Aorta (tissue), 5 donors: ENCODE results near the gene CDK15. TPM values are rescaled to one million over a fixed set of nuclear protein-coding genes. Genes with fewer than 3 reads are reported as not detected.
A peak's percentile ranks its signal among the peaks of the same experiment; 100 is the strongest.
"Not testable (repeated sequence)": the region's sequence is repeated elsewhere in the genome, so short reads cannot be mapped to it uniquely, and the experiment has no call there.

Source experiments
- ATAC-seq: fragments of 200-7000 bp; cut with Tn5 transposase; one replicate; pipeline ENCODE4 v1.9.1; 2022; ENCODE audit warnings: moderate library complexity; ENCODE audit not compliant: low FRiP score
- DNase-seq, 2 donors: peaks; one replicate each; pipeline ENCODE4 v3.0.0-alpha.2; 2020
- H3K27ac ChIP-seq, 2 donors: one replicate each; pipeline ENCODE4 v1.5.1; 2013; ENCODE audit warnings: low read length in 2 of 2, mild to moderate bottlenecking in 2 of 2, moderate library complexity in 2 of 2, control low read depth in 1 of 2, inconsistent platforms in 1 of 2, low read depth in 1 of 2
- H3K27me3 ChIP-seq, 2 donors: one replicate each; pipeline ENCODE4 v1.6.1; 2013; ENCODE audit warnings: control low read depth in 1 of 2, low read length in 1 of 2, mild to moderate bottlenecking in 1 of 2, moderate library complexity in 1 of 2; ENCODE audit not compliant: insufficient read depth in 2 of 2, control insufficient read depth in 1 of 2
- H3K36me3 ChIP-seq, 2 donors: one replicate each; pipeline ENCODE4 v1.6.1; 2013; ENCODE audit warnings: control low read depth in 1 of 2, low read length in 1 of 2, mild to moderate bottlenecking in 1 of 2; ENCODE audit not compliant: insufficient read depth in 2 of 2, control insufficient read depth in 1 of 2
- H3K4me1 ChIP-seq, 2 donors: one replicate each; pipeline ENCODE4 v1.6.1; 2013; ENCODE audit warnings: low read length in 2 of 2, control low read depth in 1 of 2, mild to moderate bottlenecking in 1 of 2, moderate library complexity in 1 of 2; ENCODE audit not compliant: insufficient read depth in 2 of 2, control insufficient read depth in 1 of 2
- H3K4me3 ChIP-seq, 2 donors: one replicate each; pipeline ENCODE4 v1.5.1; 2013; ENCODE audit warnings: low read length in 2 of 2, control low read depth in 1 of 2, mild to moderate bottlenecking in 1 of 2
- H3K9me3 ChIP-seq: one replicate; pipeline ENCODE4 v1.6.1; 2013; ENCODE audit warnings: mild to moderate bottlenecking, low read length; ENCODE audit not compliant: control insufficient read depth
- WGBS, 2 donors: extraction: QIAGEN DNeasy Blood & Tissue Kit; methylation state at CpG; one replicate each; pipeline ENCODE4 v1.1.7; 2013; 5-methylcytosine and 5-hydroxymethylcytosine counted together
- intact Hi-C, 2 donors: fragments of 100-400 bp; cut with DNase I; formaldehyde crosslinking; loops; one replicate each; pipeline versions ENCODE4 v1.14.2 to v1.15.0; 2022
- long read RNA-seq, 2 donors: library from polyadenylated mRNA; unstranded; transcript quantifications; one replicate each; pipeline ENCODE4 v2.0.0, GENCODE V29; 2020 to 2021
- polyA plus RNA-seq, 2 donors: library from polyadenylated mRNA; stranded (reverse); fragments of 200-250 nt; gene quantifications; one replicate each; pipeline ENCODE4 v1.2.3, GENCODE V29; 2013
- total RNA-seq, 2 donors: library from RNA; stranded (reverse); fragmentation: NEBNext Ultra II Directional; extraction: Animal tissue kit (Norgen Biotek cat#: 25700); gene quantifications; one replicate each; pipeline ENCODE4 v1.2.1, GENCODE V29; 2021
- donor health status: healthy with polysubstance abuse.
- donor health status: Bipolar disorder and iron deficiency.
- donor health status: DM: no; HTN: no; CAD: no.
- donor health status: DM: no; HTN: no; CAD: no.
- donor health status: DM: yes; HTN: yes; CAD: no.

Gene CDK15
- total RNA-seq (1 to 10 TPM; 3.9 to 7.7 TPM), polyA plus RNA-seq (1 to 10 TPM in 1 of 2 donors, under 1 TPM in 1; 0.56 to 3.0 TPM)
- long read RNA-seq, donor 1, partial matches to known transcripts: 1 of 11 reads
- long read RNA-seq, donor 1, other reads (novel, unspliced or antisense): 9 of 11 reads
- long read RNA-seq, donor 2, partial matches to known transcripts: 0 of 1 reads
- long read RNA-seq, donor 2, other reads (novel, unspliced or antisense): 1 of 1 reads

GRCh38 chr2:201806442-201807170 lies at the start of gene CDK15:
Gene CDK15 (plus strand): TSS chr2:201806537. CDS start chr2:201806665, 128 bp downstream.
- intact Hi-C loops: no loop called here
- H3K27ac ChIP-seq: peak within 1 kb of the TSS; percentile 90
- no peaks in the 10 kb centered on the region for H3K27me3 ChIP-seq
- peak; percentile 56 for ATAC-seq
- H3K9me3 ChIP-seq: no peaks in the 10 kb centered on the region
- 32% methylated on average over 10 of the region's 10 CpGs for WGBS, 2 donors
- peaks cover 2 to 5% of the 10 kb centered on the region in 2 donors for H3K4me1 ChIP-seq
- no peak for DNase-seq
- no peaks in the 10 kb centered on the region for H3K36me3 ChIP-seq
- no peak within 1 kb of the TSS for H3K4me3 ChIP-seq

GRCh38 chr2:201758234-201758633 lies 48.1 kb upstream of the CDK15 start:
- 0% methylated on average over 1 of the region's 1 CpG for WGBS, 2 donors
- intact Hi-C loops: no loop called here
- DNase-seq (no peak), ATAC-seq (no peak)
- Histone ChIP-seq H3K4me3 (no peak overlapping the region), H3K27ac (no peak overlapping the region), H3K27me3 (no peaks in the 10 kb centered on the region), H3K4me1 (no peaks in the 10 kb centered on the region), H3K36me3 (peaks cover 0 to 14% of the 10 kb centered on the region in 2 donors), H3K9me3 (no peaks in the 10 kb centered on the region)

GRCh38 chr2:201758873-201759272 lies 47.5 kb upstream of the CDK15 start:
- WGBS, 2 donors: 87 to 89% methylated on average over 3 of the region's 3 CpGs
- no peak overlapping the region for H3K4me3 ChIP-seq
- DNase-seq (no peak), ATAC-seq (no peak)
- no peak overlapping the region for H3K27ac ChIP-seq
- H3K27me3 ChIP-seq: no peaks in the 10 kb centered on the region
- intact Hi-C loops: no loop called here
- H3K4me1 ChIP-seq: no peaks in the 10 kb centered on the region
- peaks cover 0 to 14% of the 10 kb centered on the region in 2 donors for H3K36me3 ChIP-seq
- H3K9me3 ChIP-seq: no peaks in the 10 kb centered on the region

- no peaks in the 10 kb centered on the region for H3K27me3 ChIP-seq
- no peaks in the 10 kb centered on the region for H3K4me1 ChIP-seq
- DNase-seq (no peak), ATAC-seq (no peak)
- intact Hi-C loops: no loop called here
- H3K36me3 ChIP-seq: peaks cover 0 to 14% of the 10 kb centered on the region in 2 donors
- no peaks in the 10 kb centered on the region for H3K9me3 ChIP-seq
- H3K4me3 ChIP-seq: no peak overlapping the region
- H3K27ac ChIP-seq: no peak overlapping the region
- 96 to 98% methylated on average over 1 of the region's 1 CpG for WGBS, 2 donors
Measured at GRCh38 chr2:201759567-201759966, 46.8 kb upstream of the CDK15 start.

GRCh38 chr2:201761101-201761500 lies 45.2 kb upstream of the CDK15 start:
- no peak overlapping the region for H3K27ac ChIP-seq

GRCh38 chr2:201764469-201764868 lies 41.9 kb upstream of the CDK15 start:
- H3K27me3 ChIP-seq, H3K4me1 ChIP-seq, H3K9me3 ChIP-seq, H3K36me3 ChIP-seq, intact Hi-C loops, DNase-seq, ATAC-seq, H3K4me3 ChIP-seq, H3K27ac ChIP-seq: not testable (repeated sequence)
- WGBS, 2 donors: 96% methylated on average over 7 of the region's 7 CpGs

More at GRCh38 chr2:201761101-201761500, 45.2 kb upstream of the CDK15 start:
- ATAC-seq (no peak), DNase-seq (no peak)
- Histone ChIP-seq H3K9me3 (no peaks in the 10 kb centered on the region), H3K27me3 (no peaks in the 10 kb centered on the region), H3K36me3 (peaks cover 0 to 15% of the 10 kb centered on the region in 2 donors), H3K4me3 (no peak overlapping the region), H3K4me1 (no peaks in the 10 kb centered on the region)
- 90 to 94% methylated on average over 4 of the region's 4 CpGs for WGBS, 2 donors
- intact Hi-C loops: no loop called here

GRCh38 chr2:201765799-201766198 lies 40.5 kb upstream of the CDK15 start:
- Histone ChIP-seq H3K9me3 (no peaks in the 10 kb centered on the region), H3K27me3 (no peaks in the 10 kb centered on the region), H3K4me3 (no peak overlapping the region), H3K27ac (no peak overlapping the region), H3K4me1 (no peaks in the 10 kb centered on the region), H3K36me3 (peaks cover 0 to 9% of the 10 kb centered on the region in 2 donors)
- intact Hi-C loops: no loop called here
- ATAC-seq (no peak), DNase-seq (no peak)

GRCh38 chr2:201768918-201769317 lies 37.4 kb upstream of the CDK15 start:
- intact Hi-C loops: no loop called here
- Histone ChIP-seq H3K27me3 (no peaks in the 10 kb centered on the region), H3K9me3 (no peaks in the 10 kb centered on the region), H3K36me3 (peaks cover 0 to 2% of the 10 kb centered on the region in 2 donors), H3K4me1 (no peaks in the 10 kb centered on the region), H3K27ac (no peak overlapping the region), H3K4me3 (no peak overlapping the region)
- no peak for ATAC-seq
- no peak for DNase-seq
- 64 to 68% methylated on average over 1 of the region's 1 CpG for WGBS, 2 donors
